ENCODE data around the gene FBXL17.

DNA sequence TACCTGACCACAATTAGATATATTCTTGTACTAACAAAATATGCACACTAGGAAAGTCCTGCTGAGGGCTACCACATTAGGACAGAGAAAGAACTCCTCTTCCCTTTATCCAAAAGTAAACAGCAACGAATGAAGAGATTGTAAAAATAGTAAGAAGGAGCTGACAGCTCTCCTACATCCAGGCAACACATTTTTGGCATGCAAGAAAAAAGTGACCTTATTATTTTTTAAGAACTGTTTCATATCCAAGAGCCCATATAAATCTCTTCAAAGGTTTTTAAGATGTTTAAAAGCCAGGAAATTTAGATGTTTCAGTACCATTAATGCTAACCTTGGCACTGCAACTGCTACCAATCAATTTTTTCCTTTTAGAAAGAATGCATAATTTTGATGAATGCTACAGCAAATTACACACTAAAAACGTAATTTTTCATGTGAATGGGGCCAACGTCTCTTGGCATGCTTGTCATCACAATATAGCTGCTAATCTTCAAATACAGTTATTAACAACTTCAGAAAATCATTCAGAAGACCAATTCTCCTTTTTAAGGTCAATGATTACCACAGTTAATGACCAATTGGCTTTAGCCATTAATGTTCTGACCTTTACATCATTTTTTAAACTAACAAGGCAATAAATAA lies 132.0 kb downstream of the FBXL17 start:
- TF ChIP-seq, protein P1, sequence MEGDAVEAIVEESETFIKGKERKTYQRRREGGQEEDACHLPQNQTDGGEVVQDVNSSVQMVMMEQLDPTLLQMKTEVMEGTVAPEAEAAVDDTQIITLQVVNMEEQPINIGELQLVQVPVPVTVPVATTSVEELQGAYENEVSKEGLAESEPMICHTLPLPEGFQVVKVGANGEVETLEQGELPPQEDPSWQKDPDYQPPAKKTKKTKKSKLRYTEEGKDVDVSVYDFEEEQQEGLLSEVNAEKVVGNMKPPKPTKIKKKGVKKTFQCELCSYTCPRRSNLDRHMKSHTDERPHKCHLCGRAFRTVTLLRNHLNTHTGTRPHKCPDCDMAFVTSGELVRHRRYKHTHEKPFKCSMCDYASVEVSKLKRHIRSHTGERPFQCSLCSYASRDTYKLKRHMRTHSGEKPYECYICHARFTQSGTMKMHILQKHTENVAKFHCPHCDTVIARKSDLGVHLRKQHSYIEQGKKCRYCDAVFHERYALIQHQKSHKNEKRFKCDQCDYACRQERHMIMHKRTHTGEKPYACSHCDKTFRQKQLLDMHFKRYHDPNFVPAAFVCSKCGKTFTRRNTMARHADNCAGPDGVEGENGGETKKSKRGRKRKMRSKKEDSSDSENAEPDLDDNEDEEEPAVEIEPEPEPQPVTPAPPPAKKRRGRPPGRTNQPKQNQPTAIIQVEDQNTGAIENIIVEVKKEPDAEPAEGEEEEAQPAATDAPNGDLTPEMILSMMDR (IDR thresholded peaks at IDR 0.05; ENCODE audit: low read depth, low read length): no peak
- no peak for TF ChIP-seq EZH2phosphoT487 (IDR thresholded peaks at IDR 0.05; ENCODE audit: low read depth)

All from OCI-LY3 (cell line).